Activated CD4-positive, alpha-beta T cell treated with anti-CD3 and anti-CD28 coated beads, Interleukin-2, amount 10 ng/mL, durations not matched to agents 7 days and 5 days (primary cell): ENCODE measurements around the gene FOXG1. TPM values are rescaled to one million over a fixed set of nuclear protein-coding genes. Genes with fewer than 3 reads are reported as not detected.
A peak's percentile ranks its signal among the peaks of the same experiment; 100 is the strongest.

ENCODE experiments used
- CTCF ChIA-PET: fragments of 350-600 bp; sonication (Branson Sonifier 250); formaldehyde crosslinking; loops from one replicate; lab custom pipeline; 2021; ENCODE audit warnings: antibody characterized with exemption; lab: Charles Lee
- POLR2A ChIA-PET: fragments of 350-600 bp; sonication (Branson Sonifier 250); formaldehyde crosslinking; loops from one replicate; lab custom pipeline; 2021; ENCODE audit warnings: antibody characterized with exemption; lab: Charles Lee
- DNase-seq: peaks from one replicate; pipeline ENCODE4 v3.0.0-alpha.2; 2020
- H3K27ac Mint-ChIP-seq: one replicate; pipeline ENCODE4 v1.8.0; 2021; ENCODE audit warnings: mild to moderate bottlenecking, moderate library complexity, mixed read lengths
- H3K27me3 Mint-ChIP-seq: one replicate; pipeline ENCODE4 v1.8.0; 2021; ENCODE audit warnings: mixed read lengths
- H3K36me3 Mint-ChIP-seq: one replicate; pipeline ENCODE4 v1.8.0; 2021; ENCODE audit warnings: low read depth, mixed read lengths
- H3K4me1 Mint-ChIP-seq: one replicate; pipeline ENCODE4 v1.8.0; 2021; ENCODE audit warnings: mixed read lengths
- H3K4me3 Mint-ChIP-seq: one replicate; pipeline ENCODE4 v1.8.0; 2021; ENCODE audit warnings: mild to moderate bottlenecking, moderate library complexity, mixed read lengths
- H3K9me3 Mint-ChIP-seq: one replicate; pipeline ENCODE4 v1.8.0; 2021; ENCODE audit warnings: mixed read lengths
- total RNA-seq, 2 experiments: library from RNA; stranded (reverse); gene quantifications; one replicate each; pipeline ENCODE4 v1.2.3, GENCODE V29; 2021

The FOXG1 gene
- total RNA-seq, 2 experiments from 2014 or later = not detected

- ChIA-PET CTCF (interaction anchor here (0.8 to 1.2 kb wide), 2 partner anchors 10 to 19 kb away, joined by 3 to 5 read pairs; no protein-coding TSS in a partner anchor), POLR2A (no interaction called here)
- Mint-ChIP-seq H3K4me3 (no peak overlapping the region), H3K4me1 (no peaks in the 10 kb centered on the region), H3K9me3 (peaks cover 2% of the 10 kb centered on the region), H3K27me3 (peaks cover 63% of the 10 kb centered on the region), H3K36me3 (no peaks in the 10 kb centered on the region), H3K27ac (peak overlapping the region; percentile 46)
- no peak for DNase-seq
These were observed 7.5 kb downstream of the FOXG1 start for GRCh38 chr14:28773861-28774691.

GRCh38 chr14:28774764-28775735 lies 8.5 kb downstream of the FOXG1 start:
- Mint-ChIP-seq H3K9me3 (peaks cover 2% of the 10 kb centered on the region), H3K4me1 (no peaks in the 10 kb centered on the region), H3K4me3 (no peak overlapping the region), H3K27ac (no peak overlapping the region), H3K27me3 (peaks cover 62% of the 10 kb centered on the region), H3K36me3 (no peaks in the 10 kb centered on the region)
- ChIA-PET CTCF (interaction anchor here (0.8 to 1.2 kb wide), 2 partner anchors 10 to 18 kb away, joined by 3 to 5 read pairs; no protein-coding TSS in a partner anchor), POLR2A (no interaction called here)
- no peak for DNase-seq

GRCh38 chr14:28776482-28777266 lies 10.1 kb downstream of the FOXG1 start:
- peaks cover 2% of the 10 kb centered on the region for H3K9me3 Mint-ChIP-seq
- no peak for DNase-seq
- POLR2A ChIA-PET = no interaction called here
- H3K4me3 Mint-ChIP-seq = no peak overlapping the region
- H3K27ac Mint-ChIP-seq = no peak overlapping the region
- peaks cover 60% of the 10 kb centered on the region for H3K27me3 Mint-ChIP-seq
- no peaks in the 10 kb centered on the region for H3K4me1 Mint-ChIP-seq
- CTCF ChIA-PET = no interaction called here
- H3K36me3 Mint-ChIP-seq = no peaks in the 10 kb centered on the region

- Mint-ChIP-seq H3K27me3 (peaks cover 58% of the 10 kb centered on the region), H3K27ac (no peak overlapping the region), H3K4me3 (no peak overlapping the region), H3K4me1 (no peaks in the 10 kb centered on the region), H3K9me3 (peaks cover 2% of the 10 kb centered on the region), H3K36me3 (no peaks in the 10 kb centered on the region)
- ChIA-PET CTCF (no interaction called here), POLR2A (no interaction called here)
- DNase-seq = no peak
These were observed 11.0 kb downstream of the FOXG1 start for GRCh38 chr14:28777471-28778137.

- Mint-ChIP-seq H3K4me1 (no peaks in the 10 kb centered on the region), H3K4me3 (no peak overlapping the region), H3K9me3 (peaks cover 2% of the 10 kb centered on the region), H3K27ac (no peak overlapping the region), H3K36me3 (no peaks in the 10 kb centered on the region), H3K27me3 (peaks cover 50% of the 10 kb centered on the region)
- ChIA-PET CTCF (no interaction called here), POLR2A (no interaction called here)
- no peak for DNase-seq
These were observed 11.8 kb downstream of the FOXG1 start for GRCh38 chr14:28778138-28779117.

GRCh38 chr14:28779456-28779855 lies 12.9 kb downstream of the FOXG1 start:
- Mint-ChIP-seq H3K9me3 (no peaks in the 10 kb centered on the region), H3K4me1 (no peaks in the 10 kb centered on the region), H3K27ac (no peak overlapping the region), H3K4me3 (no peak overlapping the region), H3K27me3 (peaks cover 49% of the 10 kb centered on the region), H3K36me3 (no peaks in the 10 kb centered on the region)
- no peak for DNase-seq
- CTCF ChIA-PET = no interaction called here
- POLR2A ChIA-PET = no interaction called here

GRCh38 chr14:28780843-28781820 lies 14.5 kb downstream of the FOXG1 start:
- Mint-ChIP-seq H3K4me3 (no peak overlapping the region), H3K36me3 (peaks cover 3% of the 10 kb centered on the region), H3K4me1 (peaks cover 2% of the 10 kb centered on the region), H3K27ac (no peak overlapping the region), H3K9me3 (peaks cover 6% of the 10 kb centered on the region), H3K27me3 (peaks cover 39% of the 10 kb centered on the region)
- POLR2A ChIA-PET = no interaction called here
- DNase-seq = no peak
- CTCF ChIA-PET = interaction anchor here (0.6 kb wide), 1 partner anchor 650 kb away, joined by 5 read pairs; no protein-coding TSS in a partner anchor

GRCh38 chr14:28782301-28782700 lies 15.7 kb downstream of the FOXG1 start:
- Mint-ChIP-seq H3K4me1 (peaks cover 2% of the 10 kb centered on the region), H3K27me3 (peaks cover 29% of the 10 kb centered on the region), H3K27ac (no peak overlapping the region), H3K36me3 (peaks cover 3% of the 10 kb centered on the region), H3K4me3 (no peak overlapping the region), H3K9me3 (peaks cover 8% of the 10 kb centered on the region)
- CTCF ChIA-PET = no interaction called here
- DNase-seq = no peak
- POLR2A ChIA-PET = no interaction called here

GRCh38 chr14:28783664-28784063 lies 17.1 kb downstream of the FOXG1 start:
- peaks cover 2% of the 10 kb centered on the region for H3K4me1 Mint-ChIP-seq
- peaks cover 13% of the 10 kb centered on the region for H3K9me3 Mint-ChIP-seq
- H3K36me3 Mint-ChIP-seq = peaks cover 3% of the 10 kb centered on the region
- no peak overlapping the region for H3K27ac Mint-ChIP-seq
- POLR2A ChIA-PET = no interaction called here
- no peak for DNase-seq
- H3K27me3 Mint-ChIP-seq = peaks cover 18% of the 10 kb centered on the region
- CTCF ChIA-PET = no interaction called here
- H3K4me3 Mint-ChIP-seq = no peak overlapping the region
